Trophoblast cell (in vitro differentiated cells and primary cell): ENCODE data around the gene KIF19.

Experiments used
- DNase-seq, 2 donors: peaks; one replicate each; pipeline ENCODE4 v3.0.0-alpha.2; 2016
- H2AFZ ChIP-seq: 2 replicates; pipeline ENCODE4 v1.6.1; 2013; ENCODE audit warnings: low read length, moderate library complexity, mild to moderate bottlenecking; ENCODE audit not compliant: insufficient read depth, poor library complexity
- H2AK5ac ChIP-seq: 2 replicates; pipeline ENCODE4 v1.6.1; 2013; ENCODE audit warnings: mild to moderate bottlenecking, low read length
- H2BK120ac ChIP-seq: 2 replicates; pipeline ENCODE4 v1.6.1; 2013; ENCODE audit warnings: low read length, mild to moderate bottlenecking, moderate library complexity; ENCODE audit not compliant: insufficient read depth, poor library complexity
- H2BK12ac ChIP-seq: 2 replicates; pipeline ENCODE4 v1.6.1; 2013; ENCODE audit warnings: mild to moderate bottlenecking, low read length, moderate library complexity
- H2BK5ac ChIP-seq: 2 replicates; pipeline ENCODE4 v1.6.1; 2013; ENCODE audit warnings: low read length, low read depth, moderate library complexity, mild to moderate bottlenecking; ENCODE audit not compliant: poor library complexity
- H3K14ac ChIP-seq: 2 replicates; pipeline ENCODE4 v1.6.1; 2013; ENCODE audit warnings: mild to moderate bottlenecking, low read length
- H3K18ac ChIP-seq: 2 replicates; pipeline ENCODE4 v1.6.1; 2013; ENCODE audit warnings: mild to moderate bottlenecking, low read length
- H3K23ac ChIP-seq: 2 replicates; pipeline ENCODE4 v1.6.1; 2013; ENCODE audit warnings: low read length
- H3K27ac ChIP-seq: 2 replicates; pipeline ENCODE4 v1.5.1; 2013; ENCODE audit warnings: low read depth, mild to moderate bottlenecking, inconsistent platforms, low read length, moderate library complexity
- H3K27me3 ChIP-seq: 2 replicates; pipeline ENCODE4 v1.6.1; 2013; ENCODE audit warnings: inconsistent platforms, mild to moderate bottlenecking, low read length, moderate library complexity; ENCODE audit not compliant: insufficient read depth
- H3K36me3 ChIP-seq, 2 experiments: 1 replicate in 1 of 2; 2 replicates in 1 of 2; pipeline ENCODE4 v1.6.1; 2013; ENCODE audit warnings: low read length in 2 of 2, mild to moderate bottlenecking in 2 of 2, moderate library complexity in 1 of 2; ENCODE audit not compliant: insufficient read depth in 2 of 2, control insufficient read depth in 1 of 2
- H3K4ac ChIP-seq: 2 replicates; pipeline ENCODE4 v1.6.1; 2013; ENCODE audit warnings: low read depth, mild to moderate bottlenecking, low read length, moderate library complexity
- H3K4me1 ChIP-seq, 2 experiments: 1 replicate in 1 of 2; 2 replicates in 1 of 2; pipeline ENCODE4 v1.6.1; 2013; ENCODE audit warnings: low read length in 2 of 2, mild to moderate bottlenecking in 2 of 2, moderate library complexity in 1 of 2; ENCODE audit not compliant: insufficient read depth in 2 of 2, control insufficient read depth in 1 of 2
- H3K4me2 ChIP-seq: 2 replicates; pipeline ENCODE4 v1.6.1; 2013; ENCODE audit warnings: inconsistent platforms, mild to moderate bottlenecking, low read length, moderate library complexity
- H3K4me3 ChIP-seq: 2 replicates; pipeline ENCODE4 v1.5.1; 2013; ENCODE audit warnings: mild to moderate bottlenecking, low read depth, low read length, inconsistent platforms
- H3K79me1 ChIP-seq: one replicate; pipeline ENCODE4 v1.6.1; 2013; ENCODE audit warnings: low read length
- H3K79me2 ChIP-seq: 2 replicates; pipeline ENCODE4 v1.6.1; 2013; ENCODE audit warnings: low read length, mild to moderate bottlenecking; ENCODE audit not compliant: control insufficient read depth, insufficient read depth, poor library complexity
- H3K9ac ChIP-seq: 2 replicates; pipeline ENCODE4 v1.6.1; 2013; ENCODE audit warnings: mild to moderate bottlenecking, low read length
- H3K9me3 ChIP-seq: 2 replicates; pipeline ENCODE4 v1.6.1; 2013; ENCODE audit warnings: low read depth, mild to moderate bottlenecking, control low read depth, inconsistent platforms, low read length; ENCODE audit not compliant: insufficient read depth
- H4K12ac ChIP-seq: 2 replicates; pipeline ENCODE4 v1.6.1; 2013; ENCODE audit warnings: low read depth, mild to moderate bottlenecking, low read length, moderate library complexity
- H4K8ac ChIP-seq: 2 replicates; pipeline ENCODE4 v1.6.1; 2013; ENCODE audit warnings: low read depth, mild to moderate bottlenecking, low read length, moderate library complexity
- H4K91ac ChIP-seq: one replicate; pipeline ENCODE4 v1.6.1; 2013; ENCODE audit warnings: low read depth, mild to moderate bottlenecking, low read length, moderate library complexity
- WGBS: extraction: QIAGEN DNeasy Blood & Tissue Kit; methylation state at CpG from one replicate; pipeline ENCODE4 v1.1.7; 2013; ENCODE audit warnings: missing lambda C conversion rate; ENCODE audit not compliant: insufficient read length, insufficient coverage; ENCODE audit errors: extremely low coverage; 5-methylcytosine and 5-hydroxymethylcytosine counted together

KIF19 gene

DNA sequence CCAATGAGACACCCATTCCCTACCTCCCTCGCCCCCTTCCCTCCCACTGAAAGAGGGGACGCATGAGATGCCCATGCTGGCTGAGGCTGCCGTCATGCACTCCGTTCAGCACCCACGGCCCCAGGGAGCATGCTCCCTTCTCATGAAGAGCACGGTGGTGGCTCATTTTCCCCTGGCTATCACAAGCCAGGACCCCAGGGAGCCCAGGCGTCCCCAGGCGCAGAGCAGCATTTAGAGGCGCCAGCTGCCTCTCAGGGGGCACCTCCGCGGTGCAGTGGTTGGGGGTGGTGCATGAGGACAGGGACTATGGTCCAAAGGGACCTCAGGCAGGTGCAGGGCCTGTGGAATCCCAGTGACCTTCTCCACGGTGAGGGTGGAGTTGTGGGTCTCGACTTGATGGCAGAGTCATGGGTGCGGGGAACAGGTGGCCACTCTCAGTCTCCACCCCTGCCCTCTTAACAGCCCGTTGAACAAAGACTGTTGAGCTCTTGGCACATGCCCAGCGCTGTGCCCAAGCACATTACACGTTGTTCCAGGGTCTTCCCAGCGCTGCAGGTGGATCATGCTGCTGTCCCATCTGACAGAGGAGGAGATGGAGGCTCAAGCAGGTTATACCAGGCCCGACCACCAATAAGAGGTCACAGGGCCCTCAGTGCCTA is 13.6 kb downstream of the KIF19 start:
- no peak for DNase-seq
- Histone ChIP-seq H4K8ac (no peak overlapping the region), H3K4me3 (no peak overlapping the region), H4K12ac (no peak overlapping the region), H3K9ac (no peak overlapping the region), H3K4ac (no peak overlapping the region), H3K9me3 (no peaks in the 10 kb centered on the region), H2AK5ac (no peak overlapping the region), H2BK12ac (no peak overlapping the region), H3K36me3 (no peaks in the 10 kb centered on the region), H2BK5ac (no peak overlapping the region), H3K27me3 (no peaks in the 10 kb centered on the region), H3K4me1 (no peaks in the 10 kb centered on the region), H2BK120ac (no peak overlapping the region), H3K4me2 (no peak overlapping the region), H3K27ac (no peak overlapping the region), H3K23ac (no peak overlapping the region), H3K79me2 (no peaks in the 10 kb centered on the region), H4K91ac (no peak overlapping the region), H2AFZ (no peak overlapping the region), H3K18ac (no peak overlapping the region), H3K79me1 (no peaks in the 10 kb centered on the region), H3K14ac (no peak overlapping the region)
- no CpG with 5 or more reads among the region's 19 CpGs for WGBS

DNA sequence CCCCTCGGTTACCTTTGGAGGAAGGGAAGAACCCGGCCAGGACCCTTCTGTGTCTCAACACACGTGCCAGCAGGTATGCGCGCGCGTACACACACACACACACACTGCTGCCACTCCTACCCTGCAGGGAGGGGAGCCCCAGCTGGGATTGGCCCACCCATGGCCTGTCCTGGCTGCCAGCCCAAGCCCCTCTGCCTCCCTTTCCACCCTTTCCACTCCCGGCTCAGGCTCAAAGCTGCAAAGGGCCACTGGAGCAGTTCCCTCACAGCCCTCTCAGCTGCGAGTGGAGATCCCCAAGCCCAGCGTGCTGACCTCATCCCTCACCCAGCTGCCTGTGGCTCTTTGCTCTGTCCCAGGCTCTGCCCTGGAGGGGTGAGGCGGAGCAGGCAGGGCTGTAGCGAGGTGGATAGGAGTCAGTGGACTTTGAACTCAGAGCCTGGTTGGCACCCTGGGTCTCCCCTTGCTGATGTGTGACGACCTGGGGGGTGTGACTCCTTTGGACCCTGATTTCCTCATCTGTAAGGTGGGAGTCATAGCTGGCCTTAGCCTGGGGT is 14.5 kb downstream of the KIF19 start:
- Histone ChIP-seq H3K4me1 (no peaks in the 10 kb centered on the region), H4K12ac (no peak overlapping the region)
- no CpG with 5 or more reads among the region's 13 CpGs for WGBS

GRCh38 chr17:74342224-74342623 is 16.2 kb downstream of the KIF19 start:
- Histone ChIP-seq H3K27ac (no peak overlapping the region), H4K12ac (no peak overlapping the region), H3K79me1 (no peaks in the 10 kb centered on the region), H3K18ac (no peak overlapping the region), H4K8ac (no peak overlapping the region), H2BK12ac (no peak overlapping the region), H2BK5ac (no peak overlapping the region), H4K91ac (no peak overlapping the region), H3K9ac (no peak overlapping the region), H2BK120ac (no peak overlapping the region), H3K27me3 (no peaks in the 10 kb centered on the region), H2AK5ac (no peak overlapping the region), H3K4ac (no peak overlapping the region), H3K4me3 (no peak overlapping the region), H3K9me3 (peaks cover 3% of the 10 kb centered on the region), H3K79me2 (no peaks in the 10 kb centered on the region), H3K23ac (no peak overlapping the region), H3K14ac (no peak overlapping the region), H3K36me3 (no peaks in the 10 kb centered on the region), H3K4me1 (no peaks in the 10 kb centered on the region), H2AFZ (no peak overlapping the region), H3K4me2 (no peak overlapping the region)
- DNase-seq, result no peak
- no CpG with 5 or more reads among the region's 10 CpGs for WGBS

More for the DNA sequence above, 14.5 kb downstream of the KIF19 start:
- Histone ChIP-seq H3K9me3 (peaks cover 3% of the 10 kb centered on the region), H3K18ac (no peak overlapping the region), H4K91ac (no peak overlapping the region), H2AFZ (no peak overlapping the region), H3K27me3 (no peaks in the 10 kb centered on the region), H2BK120ac (no peak overlapping the region), H3K23ac (no peak overlapping the region), H3K36me3 (no peaks in the 10 kb centered on the region), H3K4me3 (no peak overlapping the region), H3K4ac (no peak overlapping the region), H2BK5ac (no peak overlapping the region), H3K79me1 (no peaks in the 10 kb centered on the region), H2BK12ac (no peak overlapping the region), H4K8ac (no peak overlapping the region), H3K9ac (no peak overlapping the region), H3K4me2 (no peak overlapping the region), H2AK5ac (no peak overlapping the region), H3K27ac (no peak overlapping the region), H3K14ac (no peak overlapping the region), H3K79me2 (no peaks in the 10 kb centered on the region)
- DNase-seq, result no peak

DNA sequence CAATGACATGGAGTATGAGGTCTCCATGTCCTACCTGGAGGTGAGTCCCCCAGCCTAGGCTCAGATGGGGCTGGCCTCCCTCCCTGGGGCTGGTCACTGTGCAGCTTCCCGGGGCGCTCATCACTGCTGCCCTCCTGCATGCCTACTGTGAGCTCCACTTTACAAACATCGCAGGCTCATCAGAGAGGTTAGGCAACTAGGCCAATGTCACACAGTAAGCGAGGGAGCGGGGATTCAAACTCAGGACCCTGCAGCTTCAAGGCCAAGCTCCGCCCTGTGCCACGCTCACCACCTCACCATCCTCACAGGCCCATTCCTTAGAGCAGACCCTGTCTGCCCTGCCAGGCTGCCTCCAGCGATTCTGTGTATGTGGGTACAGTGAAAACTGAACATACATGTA is 17.1 kb downstream of the KIF19 start:
- WGBS, result no CpG with 5 or more reads among the region's 8 CpGs
- no peak overlapping the region for H3K18ac ChIP-seq
- no peak overlapping the region for H3K14ac ChIP-seq
- H3K36me3 ChIP-seq, result no peaks in the 10 kb centered on the region
- no peaks in the 10 kb centered on the region for H3K27me3 ChIP-seq
- no peak for DNase-seq
- no peak overlapping the region for H3K4me3 ChIP-seq
- H4K8ac ChIP-seq, result no peak overlapping the region
- H3K4me1 ChIP-seq, result no peaks in the 10 kb centered on the region
- no peaks in the 10 kb centered on the region for H3K79me1 ChIP-seq
- no peak overlapping the region for H2AK5ac ChIP-seq
- H2BK5ac ChIP-seq, result no peak overlapping the region
- no peak overlapping the region for H3K9ac ChIP-seq
- H3K4me2 ChIP-seq, result no peak overlapping the region
- no peak overlapping the region for H2BK12ac ChIP-seq
- H2AFZ ChIP-seq, result no peak overlapping the region
- no peak overlapping the region for H4K91ac ChIP-seq
- no peak overlapping the region for H2BK120ac ChIP-seq
- no peak overlapping the region for H3K4ac ChIP-seq
- H3K27ac ChIP-seq, result no peak overlapping the region
- H3K79me2 ChIP-seq, result no peaks in the 10 kb centered on the region
- peaks cover 3% of the 10 kb centered on the region for H3K9me3 ChIP-seq
- no peak overlapping the region for H3K23ac ChIP-seq
- no peak overlapping the region for H4K12ac ChIP-seq
